Stomach smooth muscle (tissue), 2 donors: Measurements from ENCODE around the gene UHRF1.

Experiments used
- H3K27ac ChIP-seq: one replicate; pipeline ENCODE4 v1.7.0; 2013; ENCODE audit warnings: mild to moderate bottlenecking, low read length, inconsistent platforms
- H3K27me3 ChIP-seq, 2 donors: one replicate each; pipeline ENCODE4 v1.7.0; 2013; ENCODE audit warnings: low read length in 2 of 2; ENCODE audit not compliant: insufficient read depth in 2 of 2, control insufficient read depth in 1 of 2
- H3K36me3 ChIP-seq, 2 donors: one replicate each; pipeline ENCODE4 v1.7.0; 2013; ENCODE audit warnings: low read length in 2 of 2; ENCODE audit not compliant: control insufficient read depth in 2 of 2, insufficient read depth in 2 of 2
- H3K4me1 ChIP-seq: one replicate; pipeline ENCODE4 v1.7.0; 2013; ENCODE audit warnings: low read length; ENCODE audit not compliant: control insufficient read depth, insufficient read depth
- H3K4me3 ChIP-seq, 2 donors: one replicate each; pipeline ENCODE4 v1.7.0; 2013; ENCODE audit warnings: low read length in 2 of 2
- H3K9ac ChIP-seq, 2 donors: one replicate each; pipeline ENCODE4 v1.7.0; 2013; ENCODE audit warnings: low read length in 2 of 2, mild to moderate bottlenecking in 1 of 2
- H3K9me3 ChIP-seq, 2 donors: one replicate each; pipeline ENCODE4 v1.7.0; 2013; ENCODE audit warnings: low read length in 2 of 2; ENCODE audit not compliant: control insufficient read depth in 2 of 2
- donor health status: healthy.
- donor health status: Pancreatic carcinoma.

Gene UHRF1

GRCh38 chr19:4965061-4965460 lies 55.8 kb downstream of the UHRF1 start:
- Histone ChIP-seq H3K27ac (no peak overlapping the region), H3K4me3 (no peak overlapping the region), H3K27me3 (no peaks in the 10 kb centered on the region), H3K9ac (no peak overlapping the region), H3K9me3 (no peaks in the 10 kb centered on the region), H3K4me1 (peaks cover 10% of the 10 kb centered on the region), H3K36me3 (no peaks in the 10 kb centered on the region)

GRCh38 chr19:4966591-4966990 lies 57.3 kb downstream of the UHRF1 start:
- no peak overlapping the region for H3K4me3 ChIP-seq
- H3K27me3 ChIP-seq = no peaks in the 10 kb centered on the region
- H3K9me3 ChIP-seq = no peaks in the 10 kb centered on the region
- H3K9ac ChIP-seq = no peak overlapping the region
- no peak overlapping the region for H3K27ac ChIP-seq
- H3K36me3 ChIP-seq = no peaks in the 10 kb centered on the region
- peaks cover 25% of the 10 kb centered on the region for H3K4me1 ChIP-seq

GRCh38 chr19:4967738-4968461 lies 58.6 kb downstream of the UHRF1 start:
- Histone ChIP-seq H3K9me3 (no peaks in the 10 kb centered on the region), H3K9ac (peak overlapping the region in 1 of 2 donors; percentile 36), H3K4me3 (peak overlapping the region; percentile 71 to 72), H3K36me3 (no peaks in the 10 kb centered on the region), H3K27ac (peak overlapping the region; percentile 46), H3K27me3 (no peaks in the 10 kb centered on the region), H3K4me1 (peaks cover 38% of the 10 kb centered on the region)

GRCh38 chr19:4968462-4969291 lies 59.4 kb downstream of the UHRF1 start, which contains the start of gene KDM4B:
Gene KDM4B, plus strand, starts transcription at chr19:4969113. Its CDS starts 63,778 bp downstream, at chr19:5032891.
- Histone ChIP-seq H3K27ac (peak within 1 kb of the TSS; percentile 46), H3K27me3 (no peaks in the 10 kb centered on the region), H3K9ac (peak within 1 kb of the TSS; percentile 59 to 71), H3K9me3 (no peaks in the 10 kb centered on the region), H3K4me3 (peak within 1 kb of the TSS; percentile 71 to 77), H3K36me3 (no peaks in the 10 kb centered on the region), H3K4me1 (peaks cover 40% of the 10 kb centered on the region)

GRCh38 chr19:4969292-4969771 lies 60.0 kb downstream of the UHRF1 start:
- Histone ChIP-seq H3K36me3 (no peaks in the 10 kb centered on the region), H3K27me3 (no peaks in the 10 kb centered on the region), H3K27ac (no peak overlapping the region), H3K9me3 (no peaks in the 10 kb centered on the region), H3K9ac (peak overlapping the region; percentile 59 to 71), H3K4me1 (peaks cover 40% of the 10 kb centered on the region), H3K4me3 (peak overlapping the region; percentile 65 to 77)

- Histone ChIP-seq H3K9me3 (no peaks in the 10 kb centered on the region), H3K27me3 (no peaks in the 10 kb centered on the region), H3K9ac (peak overlapping the region; percentile 59 to 71), H3K4me1 (peaks cover 40% of the 10 kb centered on the region), H3K4me3 (peak overlapping the region; percentile 65 to 77), H3K27ac (peak overlapping the region; percentile 49), H3K36me3 (no peaks in the 10 kb centered on the region)
These were observed 60.7 kb downstream of the UHRF1 start for GRCh38 chr19:4969772-4970531.

GRCh38 chr19:4970558-4971423 lies 61.5 kb downstream of the UHRF1 start:
- Histone ChIP-seq H3K9ac (peak overlapping the region; percentile 59 to 71), H3K9me3 (no peaks in the 10 kb centered on the region), H3K27me3 (no peaks in the 10 kb centered on the region), H3K4me3 (peak overlapping the region; percentile 65 to 77), H3K27ac (peak overlapping the region; percentile 49), H3K36me3 (no peaks in the 10 kb centered on the region), H3K4me1 (peaks cover 40% of the 10 kb centered on the region)

GRCh38 chr19:4971424-4971793 lies 62.1 kb downstream of the UHRF1 start:
- Histone ChIP-seq H3K4me1 (peaks cover 45% of the 10 kb centered on the region), H3K4me3 (peak overlapping the region; percentile 65 to 77), H3K36me3 (no peaks in the 10 kb centered on the region), H3K27me3 (no peaks in the 10 kb centered on the region), H3K9me3 (no peaks in the 10 kb centered on the region), H3K9ac (peak overlapping the region; percentile 42 to 59), H3K27ac (peak overlapping the region; percentile 49)

- no peaks in the 10 kb centered on the region for H3K27me3 ChIP-seq
- H3K27ac ChIP-seq = no peak overlapping the region
- peaks cover 50% of the 10 kb centered on the region for H3K4me1 ChIP-seq
- H3K9me3 ChIP-seq = no peaks in the 10 kb centered on the region
- peak overlapping the region in 1 of 2 donors; percentile 59 for H3K9ac ChIP-seq
- no peaks in the 10 kb centered on the region for H3K36me3 ChIP-seq
- peak overlapping the region in 1 of 2 donors; percentile 77 for H3K4me3 ChIP-seq
These were observed 62.7 kb downstream of the UHRF1 start for GRCh38 chr19:4971816-4972495.
